GM11168 (cell line): ENCODE data around the gene LRP5.
"Not testable (repeated sequence)": the region's sequence is repeated elsewhere in the genome, so short reads cannot be mapped to it uniquely, and the experiment has no call there.

ENCODE experiments used
- in situ Hi-C: fragments of 300-500 bp; cut with MboI; formaldehyde crosslinking; loops from one replicate; pipeline ENCODE4 v1.12.0; 2022; ENCODE audit warnings: low sequenced_read_pairs; ENCODE audit not compliant: unreplicated experiment

Gene LRP5

DNA sequence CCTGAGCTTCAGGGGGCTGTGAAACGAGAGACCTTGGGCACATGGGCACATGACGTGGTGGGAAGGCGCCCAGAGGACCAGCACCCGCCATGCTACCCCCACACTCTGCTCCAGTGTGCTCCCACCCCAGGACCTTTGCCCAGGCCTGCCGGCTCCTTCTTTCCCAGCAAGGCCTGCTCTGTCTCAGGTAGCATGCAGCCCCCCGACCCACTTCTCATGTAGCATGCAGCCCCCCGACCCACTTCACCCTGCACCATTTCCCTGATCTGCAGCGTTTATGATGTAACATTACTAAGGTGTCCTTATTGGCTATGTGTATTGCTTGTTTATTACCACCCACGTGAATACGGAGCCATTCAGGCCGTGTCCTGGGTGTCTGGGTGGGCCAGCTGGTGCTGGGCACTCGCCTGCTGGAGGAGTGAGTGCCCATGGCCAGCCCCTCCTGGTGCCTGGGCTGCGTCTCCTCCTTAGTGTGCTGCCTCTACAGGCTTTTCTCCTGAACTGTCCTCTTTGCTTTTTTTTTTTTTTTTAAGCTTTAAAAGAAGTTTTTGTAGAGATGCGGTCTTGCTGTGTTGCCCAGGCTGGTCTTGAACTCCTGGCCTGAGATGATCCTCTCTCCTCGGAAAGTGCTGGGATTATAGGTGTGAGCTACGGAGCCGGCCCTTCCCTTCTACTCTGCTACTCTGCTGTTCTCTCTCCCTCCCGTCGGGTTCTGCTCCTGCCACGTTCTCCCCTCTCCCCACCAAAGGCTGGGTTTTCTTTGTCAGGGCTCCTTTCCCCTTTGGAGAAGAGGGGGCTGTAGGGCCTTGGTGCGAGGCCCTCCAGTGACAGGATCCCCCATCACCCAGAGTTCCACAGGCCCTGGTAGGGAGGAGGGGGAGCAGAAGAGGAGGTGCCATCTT, 29.4 kb downstream of the LRP5 start:
- in situ Hi-C loops, result no loop called here

- in situ Hi-C loops, result no loop called here
Observed at GRCh38 chr11:68342459-68343158, 30.2 kb downstream of the LRP5 start.

DNA sequence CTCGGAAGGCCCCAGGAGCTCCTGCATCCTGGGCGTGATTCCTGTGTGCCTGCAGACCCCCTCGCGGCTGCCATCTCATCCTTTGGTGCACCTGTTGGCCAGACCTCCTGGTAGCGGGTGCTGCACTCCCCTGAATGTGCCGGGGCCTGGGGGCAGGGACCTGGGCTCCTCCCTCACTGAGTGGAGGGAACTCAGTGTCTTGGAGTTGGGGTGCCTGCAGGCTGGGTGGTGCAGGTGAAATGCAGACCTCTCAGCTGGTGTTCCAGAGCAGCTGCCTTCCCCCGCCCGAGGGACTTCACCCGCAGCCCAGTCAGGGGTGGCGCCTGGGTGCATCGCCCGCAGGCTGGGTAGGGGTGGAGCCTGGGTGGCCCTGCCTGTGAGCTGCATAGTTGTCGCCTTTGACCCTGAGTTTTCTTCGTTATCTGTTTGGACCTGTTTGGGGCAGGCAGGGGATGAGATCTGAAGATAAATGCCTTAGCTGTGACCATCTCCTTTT, 31.4 kb downstream of the LRP5 start:
- in situ Hi-C loops, result no loop called here

GRCh38 chr11:68344821-68345220, 32.4 kb downstream of the LRP5 start:
- in situ Hi-C loops, result not testable (repeated sequence)

DNA sequence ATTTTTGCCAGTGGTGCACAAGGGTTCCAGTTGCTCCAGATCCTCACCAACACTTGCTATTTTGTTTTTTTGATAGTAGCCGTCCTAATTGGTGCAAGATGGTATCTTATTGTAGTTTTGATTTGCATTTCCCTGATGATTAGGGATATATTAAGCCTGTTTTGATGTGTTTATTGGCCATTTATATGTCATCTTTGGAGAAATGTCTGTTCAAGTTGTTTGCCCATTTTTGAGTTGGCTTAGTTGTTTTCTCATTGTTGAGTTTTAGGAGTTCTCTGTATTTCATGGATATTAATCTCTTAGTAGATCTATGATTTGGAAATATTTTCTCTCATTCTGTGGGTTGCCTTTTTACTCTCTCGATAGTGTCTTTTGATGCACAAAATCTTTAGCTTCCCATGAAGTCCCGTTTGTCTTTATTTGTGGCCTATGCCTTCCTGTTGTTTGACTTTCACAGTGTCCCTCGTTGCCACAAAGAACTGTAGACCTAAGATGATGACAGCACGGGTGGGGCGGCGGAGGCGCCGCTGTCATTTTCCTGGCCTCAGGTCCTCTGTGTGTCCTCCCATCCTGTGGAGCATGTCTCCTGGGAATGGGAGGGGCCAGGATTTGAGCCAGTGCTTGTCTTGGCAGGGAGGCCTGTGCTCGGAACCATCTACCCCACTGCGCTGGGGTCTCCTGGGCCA, 33.5 kb downstream of the LRP5 start:
- in situ Hi-C loops, result no loop called here

- in situ Hi-C loops, result no loop called here
Observed at GRCh38 chr11:68346462-68346790, 34.0 kb downstream of the LRP5 start.

GRCh38 chr11:68347345-68347744, 35.0 kb downstream of the LRP5 start:
- in situ Hi-C loops, result no loop called here

DNA sequence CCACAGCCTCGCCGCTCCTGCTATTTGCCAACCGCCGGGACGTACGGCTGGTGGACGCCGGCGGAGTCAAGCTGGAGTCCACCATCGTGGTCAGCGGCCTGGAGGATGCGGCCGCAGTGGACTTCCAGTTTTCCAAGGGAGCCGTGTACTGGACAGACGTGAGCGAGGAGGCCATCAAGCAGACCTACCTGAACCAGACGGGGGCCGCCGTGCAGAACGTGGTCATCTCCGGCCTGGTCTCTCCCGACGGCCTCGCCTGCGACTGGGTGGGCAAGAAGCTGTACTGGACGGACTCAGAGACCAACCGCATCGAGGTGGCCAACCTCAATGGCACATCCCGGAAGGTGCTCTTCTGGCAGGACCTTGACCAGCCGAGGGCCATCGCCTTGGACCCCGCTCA, 35.5 kb downstream of the LRP5 start:
- in situ Hi-C loops, result no loop called here

- in situ Hi-C loops, result no loop called here
Observed at GRCh38 chr11:68349461-68350249, 37.3 kb downstream of the LRP5 start.

GRCh38 chr11:68350759-68351449, 38.5 kb downstream of the LRP5 start:
- in situ Hi-C loops, result no loop called here

DNA sequence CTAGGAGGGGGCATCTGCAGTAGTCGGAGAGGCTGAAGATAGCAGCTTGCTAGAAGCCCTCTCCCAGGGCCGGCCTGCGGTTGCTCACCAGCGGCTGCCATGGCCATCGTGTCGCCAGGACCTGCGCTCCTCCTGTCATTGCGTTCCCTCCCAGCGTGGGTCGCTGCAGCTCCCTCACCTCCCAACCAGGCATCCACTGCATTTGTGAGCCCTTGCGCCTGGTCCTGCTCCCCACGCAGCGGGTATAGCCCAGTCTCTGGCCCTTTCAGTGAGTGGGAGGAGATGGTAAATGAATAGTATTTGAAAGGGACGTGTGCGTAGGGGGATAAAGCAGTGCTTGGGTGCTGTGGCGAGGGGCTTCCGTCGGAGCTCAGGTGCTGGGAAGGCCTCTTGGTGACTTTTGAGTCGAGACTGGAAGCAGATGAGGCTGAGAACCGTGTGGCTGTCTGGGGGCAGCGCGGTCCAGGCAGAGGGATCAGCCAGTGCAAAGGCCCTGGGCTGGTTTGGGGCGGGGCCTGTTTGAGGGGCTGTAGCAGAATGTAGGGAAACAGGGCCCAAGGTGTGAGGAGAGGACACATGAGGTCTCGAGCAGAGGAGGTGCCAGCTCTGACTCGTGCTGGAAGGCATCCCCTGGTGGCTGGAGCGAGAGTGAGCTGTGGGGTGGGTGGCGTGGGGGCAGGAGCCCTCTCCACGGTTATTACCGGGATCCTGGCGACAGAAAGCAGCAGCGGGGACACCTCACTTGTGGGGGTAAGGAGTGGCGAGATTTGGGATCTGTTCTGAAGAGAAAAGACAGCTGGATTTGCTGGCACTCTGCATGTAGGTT, 39.3 kb downstream of the LRP5 start:
- in situ Hi-C loops, result no loop called here

DNA sequence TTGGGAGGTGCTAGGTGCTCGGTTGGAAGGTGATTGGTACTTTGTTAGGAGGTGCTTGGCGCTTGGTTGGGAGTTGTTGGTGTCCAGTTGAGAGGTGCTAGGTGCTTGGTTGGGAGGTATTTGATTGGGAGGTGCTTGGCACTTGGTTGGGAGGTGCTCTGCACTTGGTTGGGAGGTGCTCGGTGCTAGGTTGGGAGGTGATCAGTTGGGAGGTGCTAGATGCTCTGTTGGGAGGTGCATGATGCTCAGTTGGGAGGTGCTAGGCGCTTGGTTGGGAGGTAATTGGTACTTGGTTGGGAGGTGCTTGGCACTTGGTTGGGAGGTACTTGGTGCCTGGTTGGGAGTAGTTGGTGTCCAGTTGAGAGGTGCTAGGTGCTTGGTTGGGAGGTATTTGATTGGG, 40.2 kb downstream of the LRP5 start:
- in situ Hi-C loops, result no loop called here

GRCh38 chr11:68353118-68353517, 40.7 kb downstream of the LRP5 start:
- in situ Hi-C loops, result no loop called here

- in situ Hi-C loops, result no loop called here
Observed at GRCh38 chr11:68353669-68354068, 41.3 kb downstream of the LRP5 start.

DNA sequence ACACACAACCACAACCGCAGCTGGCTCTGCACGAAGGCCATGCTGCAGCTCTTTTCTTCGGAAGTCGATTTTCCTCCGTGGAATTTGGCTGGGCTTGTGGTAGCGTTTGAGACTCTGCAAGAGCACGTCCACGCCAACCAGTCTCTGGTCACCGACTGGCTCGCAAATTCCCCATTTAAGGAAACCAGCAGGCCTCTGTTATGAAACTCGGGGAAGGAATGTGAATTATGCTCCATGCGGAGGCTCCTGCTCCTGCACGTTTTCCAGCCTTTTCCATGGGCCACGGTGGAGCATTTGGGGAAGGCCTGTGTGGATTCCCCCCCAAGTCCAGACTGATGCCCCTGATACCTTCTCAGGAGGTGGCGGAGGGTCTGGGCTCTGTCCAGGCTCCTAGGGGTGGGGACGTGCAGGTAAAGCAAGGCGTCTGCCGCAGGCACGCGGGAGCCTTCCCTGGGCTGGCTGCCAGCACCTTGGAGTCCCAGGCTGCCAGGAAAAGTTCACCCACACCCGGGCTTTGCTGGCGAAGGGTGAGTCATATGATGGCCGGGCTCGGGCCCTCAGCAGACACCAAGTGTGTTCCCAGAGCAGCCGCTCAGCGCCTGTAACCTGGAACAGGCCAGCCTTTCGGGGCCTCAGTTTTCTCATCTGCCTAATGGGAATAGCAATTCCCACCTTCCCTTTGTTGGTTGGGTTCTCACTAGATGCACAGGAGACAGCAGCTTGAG, 41.9 kb downstream of the LRP5 start:
- in situ Hi-C loops, result no loop called here

DNA sequence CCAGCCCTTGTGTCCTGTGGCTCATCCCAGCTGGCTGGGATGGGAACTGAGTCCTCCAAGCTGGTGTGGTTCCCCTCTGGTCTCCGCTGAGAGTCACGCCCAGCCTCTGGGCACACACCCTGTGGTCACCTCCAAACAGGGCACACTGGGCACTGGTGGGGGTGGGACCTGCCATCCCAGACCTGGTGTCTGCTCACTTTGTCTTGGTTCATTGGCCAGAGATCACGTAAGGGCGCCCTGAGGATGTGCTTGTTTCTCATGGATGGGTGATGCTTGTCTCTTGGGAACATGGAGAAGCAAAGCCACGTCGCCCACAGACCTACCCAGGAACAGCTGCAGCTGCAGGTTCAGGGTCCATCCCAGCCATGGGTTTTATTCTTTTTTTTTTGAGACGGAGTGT, 43.1 kb downstream of the LRP5 start:
- in situ Hi-C loops, result no loop called here

DNA sequence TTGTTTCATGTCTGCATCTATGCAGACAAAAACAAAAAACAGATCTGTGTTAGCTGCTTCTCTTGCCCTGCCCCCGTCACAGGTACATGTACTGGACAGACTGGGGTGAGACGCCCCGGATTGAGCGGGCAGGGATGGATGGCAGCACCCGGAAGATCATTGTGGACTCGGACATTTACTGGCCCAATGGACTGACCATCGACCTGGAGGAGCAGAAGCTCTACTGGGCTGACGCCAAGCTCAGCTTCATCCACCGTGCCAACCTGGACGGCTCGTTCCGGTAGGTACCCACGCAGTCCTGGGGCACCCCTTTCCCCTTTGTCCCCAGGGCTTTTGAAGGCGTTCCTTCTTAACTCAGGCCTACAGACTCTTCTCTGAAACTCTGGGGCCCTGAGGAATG, 45.2 kb downstream of the LRP5 start:
- in situ Hi-C loops, result no loop called here

DNA sequence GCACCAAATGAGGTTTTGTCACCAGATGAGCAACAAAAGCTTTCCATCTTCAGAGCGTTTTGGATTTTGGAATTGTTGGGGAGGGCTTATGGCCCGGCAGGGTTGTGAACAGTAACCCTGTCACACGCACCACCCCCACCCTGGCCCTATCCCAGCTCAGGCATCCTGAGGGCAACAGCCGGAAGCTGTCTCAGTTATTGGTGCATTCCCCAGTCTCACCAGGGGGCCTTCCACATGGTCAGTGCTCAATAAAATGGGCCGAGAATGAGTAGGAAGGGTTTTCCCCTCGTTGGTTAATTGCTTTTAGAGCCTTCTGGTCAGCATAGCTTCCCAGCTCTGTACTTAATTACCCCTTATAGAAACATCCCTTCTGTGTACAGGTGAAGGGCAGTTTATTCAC, 46.0 kb downstream of the LRP5 start:
- in situ Hi-C loops, result no loop called here
